K562 (cell line): ENCODE measurements around the gene KLK3. TPM values are rescaled to one million over a fixed set of nuclear protein-coding genes. Genes with fewer than 3 reads are reported as not detected.
A peak's percentile ranks its signal among the peaks of the same experiment; 100 is the strongest.

Experiments used
- ATAC-seq: fragments of 200-7000 bp; cut with Tn5 transposase; 3 replicates; pipeline ENCODE4 v1.9.1; 2020; ENCODE audit warnings: moderate library complexity
- BruUV-seq: library from RNA; stranded (reverse); fragments of 400-500 nt; replicated peaks from 2 replicates; lab custom pipeline; 2021; lab: Mats Ljungman, UMichigan
- CTCF ChIA-PET: fragments of 300-600 bp; formaldehyde crosslinking; extraction: SDS; loops from one replicate; lab custom pipeline; 2021; ENCODE audit warnings: low intra/inter-chr PET ratio; lab: Yijun Ruan, JAX
- POLR2A ChIA-PET: fragments of 300-600, 350-650 bp; sonication (Branson Sonifier 250); formaldehyde crosslinking; extraction: SDS; loops from one replicate; lab custom pipeline; 2021; ENCODE audit warnings: antibody characterized with exemption, inconsistent platforms; lab: Yijun Ruan, JAX
- DNase-seq, 4 experiments: peaks; one replicate each; pipeline versions ENCODE4 v3.0.0 to v3.0.0-alpha.2; 2011 to 2018; ENCODE audit warnings: low spot score in 3 of 4, mixed read lengths in 3 of 4; ENCODE audit errors: extremely low read depth in 1 of 4
- FAIRE-seq: peaks from 2 replicates; lab custom pipeline; 2011; peaks lifted over from hg19 to GRCh38; lab: Jason Lieb, UNC
- H2AFZ ChIP-seq: 2 replicates; pipeline ENCODE4 v1.6.0; 2011; ENCODE audit warnings: low read depth, low read length, control low read depth, inconsistent platforms
- H3K27ac ChIP-seq: fragments of 200-600 bp; 3 replicates; pipeline ENCODE4 v1.8.0; 2011; ENCODE audit warnings: low read depth, mild to moderate bottlenecking, control low read depth, inconsistent platforms, low read length, moderate library complexity, mixed read lengths; ENCODE audit errors: extremely low read depth
- H3K27me3 ChIP-seq, 2 experiments: fragments of 300-600 bp in 1 of 2; 2 replicates in 1 of 2; 3 replicates in 1 of 2; pipeline versions ENCODE4 v1.6.0 to v1.8.0; 2011; ENCODE audit warnings: inconsistent platforms in 2 of 2, low read length in 2 of 2, mild to moderate bottlenecking in 1 of 2, mixed read lengths in 1 of 2, moderate library complexity in 1 of 2; ENCODE audit not compliant: control insufficient read depth in 2 of 2, insufficient read depth in 2 of 2
- H3K36me3 ChIP-seq: fragments of 300-600 bp; 3 replicates; pipeline ENCODE4 v1.8.0; 2011; ENCODE audit warnings: mild to moderate bottlenecking, low read length, inconsistent platforms; ENCODE audit not compliant: control insufficient read depth, insufficient read depth
- H3K4me1 ChIP-seq, 2 experiments: fragments of 200-600 bp in 1 of 2; replicated peaks in 1 of 2; 2 replicates in 1 of 2; 3 replicates in 1 of 2; pipeline versions ENCODE4 v1.5.1 to v1.8.0; 2011; ENCODE audit warnings: inconsistent platforms in 2 of 2, low read length in 2 of 2, mild to moderate bottlenecking in 1 of 2, mixed read lengths in 1 of 2, moderate library complexity in 1 of 2; ENCODE audit not compliant: control insufficient read depth in 2 of 2, insufficient read depth in 2 of 2
- H3K4me2 ChIP-seq: 2 replicates; pipeline ENCODE4 v1.6.1; 2011; ENCODE audit warnings: low read length, control low read depth, inconsistent platforms, mixed read lengths; ENCODE audit not compliant: insufficient read depth
- H3K4me3 ChIP-seq: fragments of 200-600 bp; sonication (generic), shearing (Covaris generic); 2 replicates; pipeline ENCODE4 v1.5.1; 2016; ENCODE audit warnings: control low read depth, inconsistent platforms
- H3K79me2 ChIP-seq: fragments of 200-600 bp; 3 replicates; pipeline ENCODE4 v1.8.0; 2011; ENCODE audit warnings: low read length, inconsistent platforms; ENCODE audit not compliant: control insufficient read depth, insufficient read depth
- H3K9ac ChIP-seq, 2 experiments: 2 replicates each; pipeline versions ENCODE4 v1.6.0 to v1.6.1; 2011; ENCODE audit warnings: low read depth in 2 of 2, low read length in 2 of 2, control low read depth in 1 of 2, inconsistent platforms in 1 of 2, mild to moderate bottlenecking in 1 of 2, mixed read lengths in 1 of 2; ENCODE audit not compliant: insufficient read depth in 1 of 2
- H3K9me1 ChIP-seq: one replicate; pipeline ENCODE4 v1.6.0; 2011; ENCODE audit warnings: inconsistent platforms, mild to moderate bottlenecking, low read length, moderate library complexity; ENCODE audit not compliant: control insufficient read depth, insufficient read depth
- H3K9me3 ChIP-seq: replicated peaks from 2 replicates; pipeline ENCODE4 v1.5.1; 2011; ENCODE audit warnings: low read depth, low read length, inconsistent platforms; ENCODE audit not compliant: control insufficient read depth, insufficient read depth
- H4K20me1 ChIP-seq: replicated peaks from 2 replicates; pipeline ENCODE4 v1.6.1; 2011; ENCODE audit warnings: low read length, inconsistent platforms, mixed read lengths; ENCODE audit not compliant: control insufficient read depth, insufficient read depth
- BHLHE40 ChIP-seq: IDR thresholded peaks from 2 replicates; pipeline ENCODE4 v1.6.1; 2011; ENCODE audit warnings: low read length, improper control_type of control experiment
- CBX3 ChIP-seq, 2 experiments: IDR thresholded peaks; 1 replicate in 1 of 2; 2 replicates in 1 of 2; pipeline ENCODE4 v1.6.1; 2012; ENCODE audit warnings: inconsistent platforms in 2 of 2, low read length in 2 of 2, borderline replicate concordance in 1 of 2, control low read depth in 1 of 2
- CHD1 ChIP-seq: fragments of 200-600 bp; sonication (generic); IDR thresholded peaks from one replicate; pipeline ENCODE4 v1.6.1; 2012; ENCODE audit warnings: mild to moderate bottlenecking, moderate library complexity, low read length, inconsistent platforms
- HNRNPK ChIP-seq: fragments of 200-400 bp; formaldehyde crosslinking; IDR thresholded peaks from one replicate; pipeline ENCODE4 v1.6.1; 2018; ENCODE audit warnings: mild to moderate bottlenecking, low read depth, low read length; ENCODE audit not compliant: poor library complexity, severe bottlenecking
- OTX1 ChIP-seq: fragments of 450-650 bp; formaldehyde crosslinking; IDR thresholded peaks from 2 replicates; pipeline ENCODE4 v1.4.0; 2022; ENCODE audit warnings: mild to moderate bottlenecking
- PCBP2 ChIP-seq: fragments of 200-400 bp; formaldehyde crosslinking; IDR thresholded peaks from 2 replicates; pipeline ENCODE4 v1.6.1; 2018; ENCODE audit warnings: low read length, low read depth, mild to moderate bottlenecking, moderate library complexity; ENCODE audit not compliant: poor library complexity, severe bottlenecking
- PRPF4 ChIP-seq: fragments of 200-400 bp; formaldehyde crosslinking; IDR thresholded peaks from one replicate; pipeline ENCODE4 v1.6.1; 2017; ENCODE audit warnings: low read length, low read depth, mild to moderate bottlenecking; ENCODE audit not compliant: insufficient read depth, poor library complexity, severe bottlenecking
- RAD21 ChIP-seq, 2 experiments: fragments of 250-450 bp in 1 of 2; fragments of 450-650 bp in 1 of 2; sonication (Bioruptor Pico) in 1 of 2; formaldehyde crosslinking in 1 of 2; IDR thresholded peaks in 1 of 2; conservative IDR thresholded peaks in 1 of 2; 2 replicates each; pipeline versions ENCODE4 v1.4.0 to v1.8.0; 2020 to 2022; ENCODE audit warnings: mild to moderate bottlenecking in 2 of 2, moderate library complexity in 1 of 2
- WGBS: fragments of 100-300 bp; shearing (Covaris generic); methylation state at CpG from one replicate; pipeline ENCODE4 v1.1.6; 2016; ENCODE audit warnings: low coverage, mixed read lengths; ENCODE audit not compliant: insufficient coverage; ENCODE audit errors: missing lambda C conversion rate; 5-methylcytosine and 5-hydroxymethylcytosine counted together
- in situ Hi-C: fragments of 300-500 bp; cut with MboI; formaldehyde crosslinking; loops from 4 replicates; pipeline ENCODE4 v1.15.0; 2018; ENCODE audit warnings: inconsistent platforms, mixed read lengths
- intact Hi-C: fragments of 100-400 bp; cut with micrococcal nuclease; formaldehyde crosslinking; loops from 2 replicates; pipeline ENCODE4 v1.14.2; 2022
- polyA plus RNA-seq, 8 experiments: library from polyadenylated mRNA; depleted of rRNA in 4 of 8; stranded (reverse) in 5 of 8; unstranded in 3 of 8; fragments of >200 nt; fragmentation: Nextera tagmentation in 2 of 8; fragmentation: Illumina TruSeq in 1 of 8; extraction: Ambion mirVana in 2 of 8; extraction: Trizol in 1 of 8; gene quantifications; 2 replicates each; pipeline versions ENCODE4 v1.2.1 to v1.2.3, GENCODE V29; 2011 to 2014; ENCODE audit warnings: inconsistent platforms in 1 of 8, missing spikeins in 1 of 8
- total RNA-seq, 7 experiments: library from RNA; depleted of rRNA in 6 of 7; stranded (reverse); fragments of >200 nt in 6 of 7; fragmentation: Illumina TruSeq in 2 of 7; extraction: Trizol in 2 of 7; gene quantifications; 2 replicates each; pipeline versions ENCODE4 v1.2.1 to v1.2.3, GENCODE V29; 2011 to 2021; ENCODE audit warnings: low replicate concordance in 1 of 7
- TF ChIP-seq, protein P1 (sequence below): fragments of 250-450 bp; sonication (Bioruptor Pico); IDR thresholded peaks from 2 replicates; pipeline ENCODE4 v1.5.0; 2020; ENCODE audit warnings: mild to moderate bottlenecking

KLK3 gene
- total and polyA plus RNA-seq, 9 of the 15 experiments (the other 6 are each of a cell fraction or from before 2014, with no cell fraction given): not detected

DNA sequence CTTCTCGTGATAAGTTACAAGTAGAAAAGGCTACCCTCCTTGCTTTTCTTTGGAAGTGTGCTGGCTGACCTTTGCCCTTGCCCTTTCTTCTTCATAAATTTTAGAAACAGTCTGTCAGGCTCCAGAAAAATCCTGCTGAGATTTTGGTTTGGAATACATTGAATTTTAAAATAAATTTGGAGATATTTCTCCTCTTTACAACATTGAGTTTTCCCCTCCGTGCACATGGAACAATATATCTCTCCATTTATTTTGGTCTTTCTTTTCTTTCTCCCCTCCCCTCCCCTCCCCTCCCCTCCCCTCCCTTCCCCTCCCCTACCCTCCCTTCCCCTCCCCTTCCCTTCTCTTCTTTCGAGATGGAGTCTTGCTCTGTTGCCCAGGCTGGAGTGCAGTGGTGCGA, 47.9 kb downstream of the KLK3 start:
- DNase-seq (no peak), ATAC-seq (no peak)
- H4K20me1 ChIP-seq: no peaks in the 10 kb centered on the region
- H3K27me3 ChIP-seq: peaks cover 0 to under 1% of the 10 kb centered on the region in 2 experiments; a peak in 2 of 5 replicates
- no peak overlapping the region for H3K9ac ChIP-seq
- H3K79me2 ChIP-seq: no peaks in the 10 kb centered on the region
- intact Hi-C loops (no loop called here), in situ Hi-C loops (no loop called here)
- no peaks in the 10 kb centered on the region for H3K9me1 ChIP-seq
- no peaks in the 10 kb centered on the region for H3K36me3 ChIP-seq
- TF ChIP-seq HNRNPK (peak; percentile 89), PCBP2 (peak; percentile 65), PRPF4 (no peak)
- TF ChIP-seq, all 486 proteins: peak for 2
- Histone ChIP-seq H3K27ac (no peak overlapping the region), H3K4me3 (no peak overlapping the region), H3K4me2 (no peak overlapping the region), H2AFZ (no peak overlapping the region), H3K9me3 (0 out of 2 replicates have a peak, but pooled peaks cover 3% of the 10 kb centered on the region), H3K4me1 (no peaks in the 10 kb centered on the region)
- ChIA-PET POLR2A (interaction anchor here (1.2 kb wide), 1 partner anchor 194 kb away, joined by 3 read pairs; no protein-coding TSS in a partner anchor), CTCF (no interaction called here)
- no TSS peak for BruUV-seq
- 2% methylated on average over 4 of the region's 4 CpGs for WGBS
- no peak for FAIRE-seq

- H3K27me3 ChIP-seq: peaks cover 6 to 24% of the 10 kb centered on the region in 2 experiments; a peak in 3 of 5 replicates
- H2AFZ ChIP-seq: no peak overlapping the region
- WGBS: 0% methylated on average over 4 of the region's 5 CpGs
- ATAC-seq (0 out of 3 replicates have a peak, but pooled peaks have one; percentile 34), FAIRE-seq (peak; percentile 76), DNase-seq (peak; percentile 45 to 67 (median 51))
- H3K4me3 ChIP-seq: no peak overlapping the region
- H3K9me3 ChIP-seq: no peaks in the 10 kb centered on the region
- H3K4me2 ChIP-seq: no peak overlapping the region
- H3K9ac ChIP-seq: no peak overlapping the region
- no peak overlapping the region for H3K27ac ChIP-seq
- no peaks in the 10 kb centered on the region for H3K9me1 ChIP-seq
- H3K36me3 ChIP-seq: no peaks in the 10 kb centered on the region
- H3K79me2 ChIP-seq: no peaks in the 10 kb centered on the region
- ChIA-PET CTCF (no interaction called here), POLR2A (interaction anchor here (1.3 kb wide), 1 partner anchor 103 kb away, joined by 3 read pairs; no protein-coding TSS in a partner anchor)
- intact Hi-C loops: no loop called here
- peaks cover 0 to 21% of the 10 kb centered on the region in 2 experiments; a peak in 3 of 5 replicates for H3K4me1 ChIP-seq
- no peaks in the 10 kb centered on the region; the same call in 1 of the 2 replicates for H4K20me1 ChIP-seq
- in situ Hi-C loops: no loop called here
- BruUV-seq: no TSS peak
- TF ChIP-seq CBX3 (IDR thresholded peaks at IDR 0.05; ENCODE audit: borderline replicate concordance in 1 of 2, low read length in 2 of 2) (no peak), BHLHE40 (peak; percentile 70), OTX1 (CRISPR knock-in tag) (no peak), CHD1 (no peak), RAD21 (CRISPR knock-in tag; conservative IDR thresholded peaks at IDR 0.05 in 1 of 2, IDR thresholded peaks at IDR 0.05 in 1 of 2) (peak in 1 of 2 experiments; percentile 42; a peak in 2 of 4 replicates)
- TF ChIP-seq, protein P1, sequence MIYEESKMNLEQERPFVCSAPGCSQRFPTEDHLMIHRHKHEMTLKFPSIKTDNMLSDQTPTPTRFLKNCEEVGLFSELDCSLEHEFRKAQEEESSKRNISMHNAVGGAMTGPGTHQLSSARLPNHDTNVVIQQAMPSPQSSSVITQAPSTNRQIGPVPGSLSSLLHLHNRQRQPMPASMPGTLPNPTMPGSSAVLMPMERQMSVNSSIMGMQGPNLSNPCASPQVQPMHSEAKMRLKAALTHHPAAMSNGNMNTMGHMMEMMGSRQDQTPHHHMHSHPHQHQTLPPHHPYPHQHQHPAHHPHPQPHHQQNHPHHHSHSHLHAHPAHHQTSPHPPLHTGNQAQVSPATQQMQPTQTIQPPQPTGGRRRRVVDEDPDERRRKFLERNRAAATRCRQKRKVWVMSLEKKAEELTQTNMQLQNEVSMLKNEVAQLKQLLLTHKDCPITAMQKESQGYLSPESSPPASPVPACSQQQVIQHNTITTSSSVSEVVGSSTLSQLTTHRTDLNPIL (CRISPR knock-in tag): no peak
Observed at GRCh38 chr19:50906217-50906616, 51.5 kb downstream of the KLK3 start.
